IMR-90 (cell line): ENCODE data around the gene HTT.

ENCODE experiments used
- BHLHE40 ChIP-seq: fragments of 150-350 bp; IDR thresholded peaks from 2 replicates; pipeline ENCODE4 v1.6.1; 2016; ENCODE audit warnings: mild to moderate bottlenecking, low read depth, low read length
- CEBPB ChIP-seq: IDR thresholded peaks from 2 replicates; pipeline ENCODE4 v1.6.1; 2012; ENCODE audit warnings: low read depth, low read length, improper control_type of control experiment
- FOS ChIP-seq: fragments of 150-350 bp; IDR thresholded peaks from 2 replicates; pipeline ENCODE4 v1.6.1; 2016; ENCODE audit warnings: low read depth, low read length
- MAZ ChIP-seq: IDR thresholded peaks from 2 replicates; pipeline ENCODE4 v1.6.1; 2012; ENCODE audit warnings: low read depth, mild to moderate bottlenecking, low read length, improper control_type of control experiment, moderate library complexity, borderline replicate concordance
- POLR2A ChIP-seq: IDR thresholded peaks from 2 replicates; pipeline ENCODE4 v1.6.1; 2012; ENCODE audit warnings: mild to moderate bottlenecking, low read depth, low read length
- RAD21 ChIP-seq: IDR thresholded peaks from 2 replicates; pipeline ENCODE4 v1.6.1; 2012; ENCODE audit warnings: low read length, improper control_type of control experiment
- RCOR1 ChIP-seq: IDR thresholded peaks from 2 replicates; pipeline ENCODE4 v1.6.1; 2012; ENCODE audit warnings: mild to moderate bottlenecking, low read length, improper control_type of control experiment; ENCODE audit not compliant: insufficient replicate concordance
- TF ChIP-seq, protein P1 (sequence below): conservative IDR thresholded peaks from 2 replicates; pipeline ENCODE4 v1.5.1; 2012; ENCODE audit warnings: mild to moderate bottlenecking, low read depth, low read length, improper control_type of control experiment
- TF ChIP-seq, protein P2 (sequence below): fragments of 150-350 bp; IDR thresholded peaks from 2 replicates; pipeline ENCODE4 v1.6.1; 2017; ENCODE audit warnings: mild to moderate bottlenecking, antibody characterized with exemption, low read length, low read depth

DNA sequence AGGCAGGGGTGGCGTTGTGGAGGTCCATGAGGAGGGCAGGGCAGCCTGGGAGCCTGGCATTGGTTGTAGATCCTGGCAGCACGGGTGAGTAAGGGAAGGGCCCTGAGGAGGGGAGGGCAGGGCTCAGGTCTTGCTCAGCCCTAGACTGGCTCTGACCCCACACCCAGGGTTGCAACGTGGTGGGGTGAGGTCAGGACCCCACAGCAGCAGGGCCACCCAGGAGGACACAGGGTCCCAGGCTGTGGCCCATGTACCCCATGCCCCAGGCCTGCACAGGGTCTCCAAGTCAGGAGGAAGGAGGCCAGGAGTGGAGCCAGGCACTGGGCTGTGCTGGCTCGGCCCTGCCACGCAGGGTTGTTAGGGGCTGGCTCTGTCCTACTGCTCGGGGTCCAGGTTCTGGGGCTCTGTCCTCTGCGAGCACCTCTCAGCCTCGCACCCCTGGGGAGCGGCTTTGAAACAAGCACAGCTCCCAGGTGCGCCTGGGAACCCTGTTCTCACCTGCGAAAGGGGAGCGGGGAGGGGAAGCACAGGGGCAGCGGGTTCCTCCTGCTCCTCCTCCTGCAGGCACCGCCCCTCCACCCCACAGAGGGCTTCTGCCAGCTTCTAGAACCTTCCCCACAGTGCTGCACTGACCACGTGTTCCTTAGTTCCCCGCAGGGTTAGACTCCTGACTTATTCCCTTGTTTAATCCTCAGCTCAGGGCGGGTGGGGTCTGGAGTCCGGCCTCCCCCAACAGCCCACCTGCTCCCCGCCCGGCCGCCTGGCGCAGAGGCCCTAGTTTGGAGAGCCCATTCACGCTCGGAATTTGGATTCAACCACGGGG is 194.8 kb downstream of the HTT start:
- TF ChIP-seq RCOR1 (no peak), BHLHE40 (no peak), RAD21 (no peak), POLR2A (no peak), FOS (no peak), CEBPB (no peak), MAZ (no peak)
- TF ChIP-seq, protein P1, sequence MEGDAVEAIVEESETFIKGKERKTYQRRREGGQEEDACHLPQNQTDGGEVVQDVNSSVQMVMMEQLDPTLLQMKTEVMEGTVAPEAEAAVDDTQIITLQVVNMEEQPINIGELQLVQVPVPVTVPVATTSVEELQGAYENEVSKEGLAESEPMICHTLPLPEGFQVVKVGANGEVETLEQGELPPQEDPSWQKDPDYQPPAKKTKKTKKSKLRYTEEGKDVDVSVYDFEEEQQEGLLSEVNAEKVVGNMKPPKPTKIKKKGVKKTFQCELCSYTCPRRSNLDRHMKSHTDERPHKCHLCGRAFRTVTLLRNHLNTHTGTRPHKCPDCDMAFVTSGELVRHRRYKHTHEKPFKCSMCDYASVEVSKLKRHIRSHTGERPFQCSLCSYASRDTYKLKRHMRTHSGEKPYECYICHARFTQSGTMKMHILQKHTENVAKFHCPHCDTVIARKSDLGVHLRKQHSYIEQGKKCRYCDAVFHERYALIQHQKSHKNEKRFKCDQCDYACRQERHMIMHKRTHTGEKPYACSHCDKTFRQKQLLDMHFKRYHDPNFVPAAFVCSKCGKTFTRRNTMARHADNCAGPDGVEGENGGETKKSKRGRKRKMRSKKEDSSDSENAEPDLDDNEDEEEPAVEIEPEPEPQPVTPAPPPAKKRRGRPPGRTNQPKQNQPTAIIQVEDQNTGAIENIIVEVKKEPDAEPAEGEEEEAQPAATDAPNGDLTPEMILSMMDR: no peak
- TF ChIP-seq, protein P2, sequence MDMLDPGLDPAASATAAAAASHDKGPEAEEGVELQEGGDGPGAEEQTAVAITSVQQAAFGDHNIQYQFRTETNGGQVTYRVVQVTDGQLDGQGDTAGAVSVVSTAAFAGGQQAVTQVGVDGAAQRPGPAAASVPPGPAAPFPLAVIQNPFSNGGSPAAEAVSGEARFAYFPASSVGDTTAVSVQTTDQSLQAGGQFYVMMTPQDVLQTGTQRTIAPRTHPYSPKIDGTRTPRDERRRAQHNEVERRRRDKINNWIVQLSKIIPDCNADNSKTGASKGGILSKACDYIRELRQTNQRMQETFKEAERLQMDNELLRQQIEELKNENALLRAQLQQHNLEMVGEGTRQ: no peak
